Activated naive CD4-positive, alpha-beta T cell (primary cell): ENCODE measurements around the gene SRGAP2C.
"Not testable (repeated sequence)": the region's sequence is repeated elsewhere in the genome, so short reads cannot be mapped to it uniquely, and the experiment has no call there.

Experiments used
- DNase-seq, 4 experiments: peaks; one replicate each; lab custom pipeline; 2025; lab: John Stamatoyannopoulos, UW

SRGAP2C gene

DNA sequence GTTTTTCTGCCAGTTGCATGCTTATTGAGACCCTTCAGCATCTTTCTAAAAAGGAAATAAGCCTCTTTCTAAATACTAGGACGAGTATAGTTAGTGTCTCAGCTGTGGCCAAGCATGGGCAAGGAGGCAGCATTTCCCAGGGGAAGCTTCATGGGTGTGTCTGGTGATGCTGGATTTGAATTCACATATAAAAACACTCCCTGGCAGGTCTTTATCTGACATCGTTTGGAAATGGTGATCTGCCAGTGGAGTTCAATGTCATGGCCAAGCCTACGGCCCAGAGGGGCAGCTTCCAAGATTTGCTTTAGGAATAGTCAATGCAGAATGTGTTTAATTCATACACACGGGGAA, 94.7 kb downstream of the SRGAP2C start:
- DNase-seq: not testable (repeated sequence)

DNA sequence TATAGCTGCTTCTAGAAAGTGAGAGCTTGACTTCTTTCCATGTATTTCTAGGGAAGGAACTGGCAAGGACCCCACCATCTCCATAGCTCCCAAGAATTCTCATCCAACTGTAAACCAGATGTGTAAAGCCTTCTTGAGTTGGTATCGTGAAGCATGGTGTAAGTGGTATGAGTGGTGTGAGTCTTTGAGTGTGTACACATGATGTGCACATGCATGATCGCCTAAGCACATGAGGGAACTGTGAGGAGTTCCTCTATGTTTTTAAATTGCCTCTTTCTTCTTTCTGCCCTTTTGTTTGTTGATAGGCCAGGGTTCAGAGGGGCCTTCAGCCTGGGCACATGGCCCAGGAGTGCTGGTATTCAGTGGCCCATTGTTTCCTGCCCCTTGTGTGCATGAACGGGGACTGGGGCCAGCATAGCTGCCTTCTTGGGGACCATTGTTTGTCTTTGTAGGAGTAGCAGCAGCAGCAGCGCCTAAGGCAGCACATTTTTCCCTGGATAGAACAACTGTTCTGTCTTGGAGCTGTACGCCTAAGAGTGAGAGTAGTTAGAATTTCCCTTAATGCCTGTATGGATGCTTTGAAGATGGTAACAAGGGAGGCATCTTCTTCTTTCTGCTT, 96.0 kb downstream of the SRGAP2C start:
- DNase-seq: not testable (repeated sequence)

DNA sequence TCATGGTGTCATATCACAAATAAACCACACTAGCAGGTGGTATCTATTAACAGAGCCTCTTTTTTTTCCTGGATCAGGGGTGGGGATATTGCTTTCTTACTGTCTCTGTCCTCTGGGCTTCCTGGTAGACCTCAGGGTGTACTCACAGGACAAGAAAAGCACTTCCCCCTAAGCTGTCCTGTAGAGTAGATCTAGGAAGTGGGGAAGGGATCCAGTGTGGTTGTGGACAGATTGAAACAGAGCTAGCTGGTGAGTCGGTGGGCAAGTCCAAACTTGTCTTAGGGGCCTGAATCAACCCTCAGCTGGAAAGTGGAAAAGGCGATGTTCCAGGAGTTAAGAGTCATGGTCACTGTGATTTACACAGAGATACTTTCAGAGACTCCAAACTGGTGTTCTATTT, 96.7 kb downstream of the SRGAP2C start:
- DNase-seq: not testable (repeated sequence)

DNA sequence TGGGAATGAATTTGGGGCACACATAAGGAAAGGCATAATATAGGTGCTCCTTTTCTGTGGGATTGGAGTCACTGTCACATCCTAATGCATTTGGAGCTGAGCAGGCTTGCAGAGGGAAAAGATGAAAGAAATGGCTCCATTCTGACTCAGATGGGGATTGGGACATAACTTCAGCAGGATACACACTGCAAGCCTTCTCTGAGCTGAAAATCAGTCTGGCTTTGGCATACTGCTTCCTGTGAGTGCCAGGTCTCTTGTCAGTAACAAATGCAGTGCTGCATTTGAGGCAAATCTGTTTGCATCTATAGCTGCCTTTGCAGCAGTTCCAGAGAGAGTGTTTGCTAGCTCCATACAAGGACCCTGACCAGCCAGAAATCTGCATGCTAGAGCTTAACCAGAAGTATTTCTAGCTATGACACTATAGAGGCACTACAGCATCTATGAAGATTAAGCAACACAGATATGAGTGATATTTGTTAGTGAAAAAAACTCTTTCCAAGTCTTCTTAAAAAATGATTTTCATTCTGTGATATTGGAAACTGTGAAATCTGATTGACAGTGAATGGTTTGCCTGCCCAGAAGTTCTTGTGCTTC, 98.9 kb downstream of the SRGAP2C start:
- not testable (repeated sequence) for DNase-seq

DNA sequence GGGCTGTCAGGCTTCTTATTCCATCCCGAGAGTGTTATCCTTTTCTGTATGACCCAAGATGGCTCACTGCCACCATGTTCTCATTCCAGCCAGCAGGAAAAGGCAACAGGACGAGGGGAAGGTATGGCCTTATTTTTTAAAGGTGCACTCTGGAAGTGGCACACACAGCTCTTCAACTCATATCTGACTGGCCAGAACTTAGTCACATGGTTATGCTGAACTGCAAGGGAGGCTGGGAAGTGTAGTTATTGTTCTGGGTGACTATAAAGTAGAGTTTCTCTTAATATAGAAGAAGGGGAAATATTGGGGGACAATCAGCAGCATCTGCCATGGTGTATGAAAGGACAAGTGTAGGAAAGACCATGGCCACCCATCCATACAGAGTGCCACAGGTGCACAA, 107.8 kb downstream of the SRGAP2C start:
- not testable (repeated sequence) for DNase-seq

DNA sequence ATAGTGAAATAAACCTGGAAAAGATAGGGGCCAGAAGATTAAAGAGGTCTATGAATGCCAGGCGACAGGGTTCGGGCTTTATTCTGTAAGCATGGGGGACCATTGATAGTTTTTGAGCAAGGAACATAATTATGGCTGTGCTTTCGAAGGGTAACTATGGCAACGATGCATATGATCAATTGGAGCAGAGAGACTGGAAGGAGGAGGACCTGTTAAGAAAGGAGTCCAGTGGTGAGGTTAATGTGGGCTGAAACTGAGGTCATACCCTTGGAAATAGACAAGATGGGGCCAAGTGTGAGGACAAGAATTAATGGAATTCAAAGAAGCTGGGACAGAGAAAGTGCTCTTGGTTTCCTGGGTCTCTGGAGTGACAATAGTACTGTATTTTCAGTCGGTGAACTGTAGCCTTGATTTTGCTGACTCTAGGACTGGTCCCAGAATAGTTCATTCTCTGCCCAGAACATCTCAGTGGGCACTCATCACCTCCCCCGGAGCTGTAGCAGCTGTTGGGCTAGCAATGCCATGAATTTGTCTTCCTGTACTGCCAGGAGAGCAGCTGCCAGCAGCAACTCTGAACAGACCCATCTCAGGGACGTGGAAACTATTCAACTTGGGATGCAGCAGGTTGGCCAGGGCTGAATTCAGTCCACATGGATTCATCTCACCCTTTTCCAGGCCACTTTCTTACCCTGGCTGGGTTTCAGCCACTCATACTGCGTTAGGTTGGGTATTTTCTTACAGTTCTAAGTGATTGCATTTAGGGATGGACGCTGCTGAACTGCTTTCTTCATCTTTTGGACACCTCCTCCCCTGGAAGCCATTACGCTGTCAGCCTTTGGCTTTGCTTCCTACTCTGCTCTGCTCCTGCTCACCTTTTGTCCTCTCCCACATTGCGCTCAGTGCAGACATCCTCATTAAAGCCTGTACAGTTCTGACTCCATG, 108.8 kb downstream of the SRGAP2C start:
- DNase-seq: not testable (repeated sequence)

DNA sequence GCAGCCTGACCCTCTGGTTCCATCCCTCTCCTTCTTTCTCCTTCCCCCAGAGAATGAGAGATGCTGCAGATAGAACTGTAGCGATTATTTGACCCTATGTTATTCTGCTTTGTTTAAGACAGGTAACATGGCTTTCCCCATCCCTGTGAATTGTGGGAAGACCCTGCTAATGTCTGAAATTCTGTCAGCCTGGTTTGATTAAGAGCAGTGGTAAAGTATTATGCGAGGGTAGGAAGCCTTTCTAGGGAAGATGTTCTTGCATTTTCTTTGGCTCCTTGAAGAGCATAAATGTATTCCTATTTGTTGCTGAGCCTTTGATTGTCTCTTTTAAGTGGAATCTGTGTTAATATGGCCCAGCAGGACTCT, 109.4 kb downstream of the SRGAP2C start:
- DNase-seq: not testable (repeated sequence)

DNA sequence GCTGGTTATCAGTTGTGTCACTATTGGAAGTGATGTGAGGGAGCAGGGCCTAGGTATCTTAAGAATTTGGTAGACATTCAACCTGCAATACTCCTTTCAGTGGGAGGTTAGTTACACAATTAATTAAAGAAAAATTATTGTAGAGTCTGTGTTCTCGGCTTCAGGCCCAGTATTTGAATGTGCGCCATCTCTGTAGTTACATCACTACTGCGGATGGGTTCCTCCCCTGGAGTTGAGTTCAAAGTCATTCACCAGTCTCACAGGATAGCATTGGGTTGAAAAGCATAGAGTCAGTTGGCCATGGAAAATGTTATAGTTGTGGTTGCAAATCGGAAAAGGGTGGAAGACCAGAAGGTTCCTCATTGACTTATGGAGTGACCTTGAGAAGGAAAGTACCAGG, 111.8 kb downstream of the SRGAP2C start:
- DNase-seq: not testable (repeated sequence)

DNA sequence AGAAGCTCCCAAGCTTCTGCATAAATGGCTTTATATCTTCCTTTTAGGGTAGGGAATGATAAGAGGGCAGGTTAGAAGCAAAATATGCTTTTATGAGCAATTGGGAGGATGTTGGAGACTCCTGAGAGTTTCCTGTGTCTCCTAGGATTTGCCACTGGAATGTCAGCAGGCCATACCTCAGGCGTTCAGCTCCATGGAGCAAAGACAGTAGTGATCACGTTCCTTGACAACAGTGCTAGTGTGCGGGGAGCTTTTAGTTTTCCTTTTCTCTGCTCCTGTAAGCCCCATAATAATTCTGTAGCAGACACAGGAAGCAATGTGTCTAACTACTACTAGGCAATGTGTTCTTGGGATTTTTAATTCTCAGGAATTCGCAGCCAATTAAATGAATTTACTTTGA, 113.8 kb downstream of the SRGAP2C start:
- DNase-seq: not testable (repeated sequence)

DNA sequence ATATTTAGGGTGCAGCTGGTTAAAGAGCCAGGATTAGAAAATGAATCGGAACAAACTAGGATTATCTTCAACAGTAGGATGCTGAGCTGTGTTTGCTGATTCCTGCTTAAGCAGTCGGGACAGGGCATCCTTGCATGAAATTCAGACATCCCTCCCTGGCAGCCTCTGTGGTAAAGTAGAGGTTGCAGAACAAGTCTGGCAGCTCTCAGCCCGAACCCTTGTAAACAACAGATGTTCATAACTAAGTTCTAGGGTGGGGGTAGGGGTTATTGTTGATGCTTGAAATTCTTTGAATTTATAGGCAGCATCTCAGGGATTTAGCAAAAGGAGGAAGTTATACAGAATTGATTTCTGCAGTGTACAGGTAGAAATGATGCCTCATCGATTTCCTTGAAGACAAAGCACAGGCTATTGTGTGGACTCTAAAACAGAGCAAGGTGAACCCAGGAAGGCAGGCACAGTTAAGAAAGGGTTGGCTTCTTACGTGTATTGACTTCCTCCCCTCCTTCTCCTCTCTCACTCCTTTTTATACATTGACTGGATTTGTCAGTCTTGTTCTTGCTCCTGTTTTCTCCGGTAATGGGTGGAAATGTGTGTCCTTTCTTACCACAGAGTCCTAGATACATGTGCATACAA, 114.9 kb downstream of the SRGAP2C start:
- not testable (repeated sequence) for DNase-seq

DNA sequence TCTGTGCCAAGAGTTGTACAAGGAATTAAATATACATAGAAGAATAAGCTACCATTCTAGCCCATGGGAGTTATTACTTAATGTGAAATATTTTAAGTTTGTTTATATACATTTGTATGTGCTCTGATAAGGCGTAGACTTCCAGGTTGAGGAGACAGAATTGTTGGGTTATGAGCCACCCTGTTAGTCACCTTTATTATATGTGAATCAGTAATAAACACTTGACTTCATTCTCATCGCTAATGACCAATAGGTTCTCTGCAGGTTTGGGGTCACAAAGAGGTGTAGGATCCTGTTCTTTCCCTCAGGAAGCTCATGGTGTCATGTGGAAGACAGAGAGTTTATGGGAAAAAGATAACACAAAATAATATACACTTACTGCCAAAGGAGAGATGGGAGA, 117.1 kb downstream of the SRGAP2C start:
- not testable (repeated sequence) for DNase-seq

DNA sequence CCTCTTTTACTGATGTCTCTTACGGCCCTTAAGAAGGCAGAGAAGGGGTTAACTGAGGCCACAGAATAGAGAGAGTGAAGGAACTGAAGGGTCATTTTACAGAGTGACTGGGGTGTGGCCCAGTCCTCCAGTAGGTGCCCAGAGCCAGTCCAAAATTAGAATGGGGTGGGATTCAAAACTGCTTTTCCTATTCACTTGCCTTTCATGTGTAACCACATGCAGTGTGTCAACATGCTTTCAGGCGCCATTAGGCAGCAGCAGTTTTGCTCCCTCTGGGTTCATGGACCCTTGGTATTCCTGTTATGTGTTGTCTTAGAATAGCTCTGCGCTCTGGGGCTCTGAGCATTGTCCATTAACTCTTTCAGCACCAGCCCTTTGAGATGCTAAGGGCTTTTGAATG, 123.0 kb downstream of the SRGAP2C start:
- not testable (repeated sequence) for DNase-seq

DNA sequence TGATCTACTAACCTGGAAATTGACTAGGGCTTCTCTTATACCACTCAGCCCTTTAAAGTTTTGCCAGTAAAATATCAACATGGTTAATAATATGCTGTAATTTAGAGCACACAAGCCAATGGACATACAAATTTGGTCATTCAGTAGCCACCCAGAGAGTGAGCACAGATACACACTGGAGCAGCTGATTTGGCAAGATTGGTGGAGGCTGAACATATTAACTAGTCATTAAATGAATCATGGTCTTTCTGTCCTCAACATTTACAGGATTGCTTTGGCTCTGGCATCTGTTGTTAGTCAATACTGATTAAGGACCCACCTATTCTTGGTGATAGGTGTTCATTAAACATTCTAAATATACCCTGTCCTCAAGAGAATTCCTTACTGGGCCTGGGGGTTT, 130.7 kb downstream of the SRGAP2C start:
- not testable (repeated sequence) for DNase-seq

DNA sequence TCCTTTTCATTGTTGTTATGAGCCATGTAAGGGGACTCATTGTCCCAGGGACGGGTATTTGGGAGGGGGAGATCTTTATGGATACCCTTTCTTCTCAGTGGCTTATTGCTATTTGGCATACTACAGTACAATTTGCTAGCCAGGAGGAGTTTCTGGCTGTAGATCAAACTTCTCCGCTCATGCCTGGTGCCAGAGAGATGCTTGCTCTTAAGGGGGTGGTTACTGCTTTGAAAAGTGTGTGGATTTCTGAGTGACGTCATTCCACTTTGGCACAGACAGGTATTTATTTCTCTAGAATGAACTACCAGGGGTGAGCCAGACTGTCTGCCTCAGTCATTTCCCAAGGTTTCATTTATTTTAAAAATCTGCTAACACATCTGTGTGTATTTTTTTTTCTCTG, 131.3 kb downstream of the SRGAP2C start:
- not testable (repeated sequence) for DNase-seq

DNA sequence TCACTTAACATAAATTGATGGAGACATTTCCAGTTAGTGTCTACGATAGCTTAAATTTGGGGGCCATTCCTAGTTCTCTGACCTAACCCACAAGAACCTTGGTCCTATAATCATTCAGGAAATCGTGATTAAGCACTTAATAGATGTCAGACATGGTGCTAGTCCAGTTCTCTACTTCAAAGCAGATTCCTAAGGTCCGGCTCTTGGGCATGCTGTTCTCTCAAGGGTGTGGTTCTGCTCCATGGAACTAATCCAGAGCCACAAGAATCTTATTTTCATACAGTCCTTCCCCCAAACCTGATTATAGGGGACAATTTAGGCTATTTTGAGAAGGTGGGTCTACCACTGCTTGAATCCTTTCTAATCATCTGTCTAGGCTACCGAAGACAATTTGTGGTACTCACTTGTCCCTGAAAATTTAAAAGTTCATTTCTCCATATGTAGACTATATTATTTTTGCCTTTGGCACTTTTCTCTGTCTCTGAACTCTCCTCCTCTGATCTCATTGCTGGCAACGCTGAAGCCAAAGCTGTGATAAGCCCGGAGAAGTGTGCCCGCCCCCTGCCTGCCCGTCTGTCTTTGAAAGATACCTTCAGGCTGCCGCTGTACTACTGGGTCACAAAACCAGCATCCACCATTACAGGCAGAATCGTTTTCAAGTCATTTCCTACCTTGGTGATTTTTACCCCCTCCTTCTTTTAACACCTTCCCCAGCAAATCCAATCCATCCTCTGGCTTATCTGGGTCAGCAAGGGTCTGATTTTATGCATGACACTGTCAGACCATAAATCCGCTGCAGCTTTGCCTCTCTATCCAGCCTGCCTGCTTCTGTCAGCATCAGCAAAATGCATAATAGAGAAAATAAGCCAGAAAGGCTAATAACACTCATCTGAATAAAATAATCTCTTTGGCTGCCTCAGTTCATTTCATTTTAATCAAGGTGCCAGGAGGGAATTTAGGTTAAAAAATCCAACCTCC, 133.0 kb downstream of the SRGAP2C start:
- not testable (repeated sequence) for DNase-seq

DNA sequence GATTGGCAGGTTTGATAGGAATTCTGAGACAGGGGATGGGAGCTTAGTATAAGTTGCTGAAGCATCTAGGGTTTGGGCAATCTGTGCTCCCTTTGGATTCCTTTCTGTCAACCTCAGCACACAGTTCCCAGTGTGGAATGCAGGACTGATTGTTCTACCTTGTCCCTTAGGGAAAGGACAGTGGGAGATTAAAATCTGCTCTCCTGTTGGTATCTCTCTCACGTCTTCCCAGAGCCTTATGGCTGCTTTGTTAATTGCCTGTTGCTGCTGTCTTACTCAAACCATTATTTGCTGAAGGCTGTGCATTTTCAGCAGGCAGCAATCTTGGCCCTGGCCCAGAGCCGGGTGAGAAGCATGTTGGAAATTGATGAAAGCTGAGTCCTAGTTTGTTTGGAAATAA, 133.9 kb downstream of the SRGAP2C start:
- not testable (repeated sequence) for DNase-seq

DNA sequence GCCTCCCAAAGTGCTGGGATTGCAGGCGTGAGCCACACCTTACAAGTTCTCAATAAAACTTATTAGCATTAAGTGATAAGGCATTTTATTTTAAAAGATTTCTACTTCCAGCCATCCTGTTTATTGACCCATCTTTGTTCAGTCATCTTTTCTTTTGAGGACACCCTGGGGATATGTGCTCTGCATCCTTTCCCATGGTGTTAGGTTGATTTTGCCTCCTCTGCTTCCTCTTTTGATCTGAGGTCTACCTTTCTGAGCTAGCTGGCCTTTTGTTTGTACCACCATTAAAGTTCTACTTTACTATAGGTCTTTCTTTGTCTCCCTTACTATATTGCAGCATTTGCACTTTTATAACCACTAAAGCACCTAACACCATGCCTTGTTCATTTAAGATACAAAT, 136.9 kb downstream of the SRGAP2C start:
- DNase-seq: not testable (repeated sequence)

DNA sequence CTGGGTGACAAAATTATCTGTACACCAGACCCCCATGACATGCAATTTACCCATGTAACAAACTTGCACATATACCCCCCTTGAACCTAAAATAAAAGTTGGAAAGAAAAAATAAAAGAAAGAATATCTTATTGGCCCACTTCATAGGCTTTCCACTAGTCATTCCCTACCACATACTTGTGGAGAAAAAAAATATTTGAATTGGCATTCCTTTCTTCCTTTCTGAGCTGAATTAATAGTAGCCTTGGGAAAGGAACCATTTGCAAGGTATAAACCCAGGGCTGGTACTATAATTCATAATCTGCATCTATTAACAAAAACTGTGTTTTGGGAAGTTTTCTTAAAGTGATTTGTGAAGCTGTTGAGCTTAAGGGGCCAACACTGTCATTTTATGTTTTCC, 140.0 kb downstream of the SRGAP2C start:
- DNase-seq: not testable (repeated sequence)

DNA sequence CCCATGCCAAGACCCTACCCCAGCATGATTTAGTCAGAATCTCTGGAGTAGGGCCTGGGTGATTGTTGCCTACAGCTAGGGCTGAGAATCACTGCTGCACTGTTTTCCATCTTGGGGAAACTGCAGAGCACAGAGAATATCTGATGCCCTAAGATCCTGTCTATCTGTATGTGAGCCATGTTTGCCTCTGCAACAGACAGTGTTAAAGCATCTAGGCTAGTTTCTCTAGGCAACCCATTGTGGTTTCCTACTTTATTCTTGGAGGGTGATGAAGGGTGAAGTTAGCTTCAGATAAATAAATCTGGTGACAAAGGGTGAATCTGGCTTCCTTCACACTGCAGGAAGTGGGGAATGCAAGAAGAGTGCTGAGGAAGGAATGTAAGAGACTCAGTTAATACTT, 147.4 kb downstream of the SRGAP2C start:
- DNase-seq: not testable (repeated sequence)

DNA sequence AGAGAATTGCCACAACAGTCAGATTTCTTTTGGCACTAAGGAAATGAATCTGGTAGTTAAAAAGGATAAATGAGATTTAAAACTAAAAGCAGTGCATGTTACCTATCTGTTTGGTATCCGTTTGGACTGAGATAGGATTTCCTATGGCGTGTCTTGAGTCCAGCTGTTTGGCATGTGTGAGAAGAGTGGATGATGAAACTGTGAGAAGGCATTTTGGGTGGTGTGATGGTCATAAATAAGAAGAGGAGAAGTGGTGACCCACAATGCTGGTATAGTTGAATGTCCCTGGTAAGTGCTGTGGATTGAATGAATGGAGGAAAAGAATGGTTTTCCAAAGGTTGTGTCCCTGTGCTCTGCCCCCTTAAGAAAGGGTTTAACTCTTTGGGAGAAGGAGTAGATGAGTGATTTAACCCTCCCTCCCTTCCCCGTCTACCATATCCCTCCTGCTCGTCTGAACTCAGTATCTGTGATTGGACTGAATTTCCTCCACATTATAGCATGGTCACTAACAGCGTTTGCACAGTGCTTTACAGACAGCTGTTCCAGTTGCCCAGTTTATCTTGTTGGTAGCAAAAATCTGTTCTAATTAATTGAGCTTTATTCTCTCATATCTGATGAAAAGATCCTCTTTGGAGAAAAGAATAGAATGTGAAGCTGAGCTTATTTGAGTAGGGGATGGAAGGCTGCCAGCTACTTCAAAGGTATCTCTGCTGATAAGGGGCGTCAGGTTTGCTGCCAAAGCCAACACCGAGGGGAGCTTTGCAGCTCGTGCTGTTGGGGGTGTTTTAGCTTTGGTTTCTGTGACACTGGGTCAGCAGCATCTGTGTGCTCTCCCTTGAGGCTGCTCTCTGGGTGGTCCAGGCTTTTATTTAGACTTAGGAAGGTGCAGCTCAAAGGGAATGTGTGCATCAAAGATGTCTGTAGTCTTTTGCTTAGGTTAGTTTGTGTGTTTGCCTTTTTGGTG, 148.1 kb downstream of the SRGAP2C start:
- DNase-seq: not testable (repeated sequence)
